A673 (cell line): ENCODE data around the gene ZNF775. TPM values are rescaled to one million over a fixed set of nuclear protein-coding genes. Genes with fewer than 3 reads are reported as not detected.
"Not testable (repeated sequence)": the region's sequence is repeated elsewhere in the genome, so short reads cannot be mapped to it uniquely, and the experiment has no call there.

Source experiments
- BruUV-seq: library from RNA; stranded (reverse); fragments of 400-500 nt; replicated peaks from 2 replicates; lab custom pipeline; 2021; lab: Mats Ljungman, UMichigan
- CTCF ChIA-PET: fragments of 300-600 bp; sonication (Branson Sonifier 250); formaldehyde crosslinking; loops from one replicate; lab custom pipeline; 2022; ENCODE audit warnings: antibody characterized with exemption; lab: Charles Lee
- POLR2A ChIA-PET: fragments of 300-600 bp; sonication (Branson Sonifier 250); formaldehyde crosslinking; loops from one replicate; lab custom pipeline; 2022; ENCODE audit warnings: antibody characterized with exemption; ENCODE audit not compliant: low non-redundant PET; lab: Charles Lee
- DNase-seq: peaks from one replicate; pipeline ENCODE4 v3.0.0-alpha.2; 2015; ENCODE audit warnings: low spot score
- H3K27ac ChIP-seq: fragments of 200-600 bp; sonication (generic); 2 replicates; pipeline ENCODE4 v1.5.1; 2016; ENCODE audit warnings: mixed run types, low read depth, mild to moderate bottlenecking, mixed read lengths, antibody characterized with exemption, low read length; ENCODE audit not compliant: poor library complexity, severe bottlenecking
- H3K27me3 ChIP-seq: fragments of 200-600 bp; sonication (generic); replicated peaks from 2 replicates; pipeline ENCODE4 v1.6.1; 2017; ENCODE audit warnings: mixed run types, low read depth, mild to moderate bottlenecking, mixed read lengths, antibody characterized with exemption, low read length; ENCODE audit not compliant: insufficient read depth, poor library complexity
- H3K36me3 ChIP-seq: fragments of 200-600 bp; sonication (generic); 2 replicates; pipeline ENCODE4 v1.6.1; 2016; ENCODE audit warnings: mixed run types, mild to moderate bottlenecking, mixed read lengths, antibody characterized with exemption, low read length; ENCODE audit not compliant: insufficient read depth, poor library complexity, severe bottlenecking
- H3K4me1 ChIP-seq: fragments of 200-600 bp; sonication (generic); 2 replicates; pipeline ENCODE4 v1.6.1; 2017; ENCODE audit warnings: mixed run types, mild to moderate bottlenecking, mixed read lengths, antibody characterized with exemption, low read length; ENCODE audit not compliant: insufficient read depth, poor library complexity, severe bottlenecking
- H3K4me3 ChIP-seq: fragments of 200-600 bp; sonication (generic); 2 replicates; pipeline ENCODE4 v1.5.1; 2016; ENCODE audit warnings: low read depth, mixed run types, mild to moderate bottlenecking, mixed read lengths, low read length; ENCODE audit not compliant: poor library complexity, severe bottlenecking
- H3K9me3 ChIP-seq: fragments of 200-600 bp; sonication (generic); 2 replicates; pipeline ENCODE4 v1.6.1; 2016; ENCODE audit warnings: mixed run types, low read depth, mild to moderate bottlenecking, mixed read lengths, antibody characterized with exemption, low read length; ENCODE audit not compliant: poor library complexity, severe bottlenecking
- EZH2 ChIP-seq: fragments of 200-600 bp; sonication (generic); IDR thresholded peaks from 2 replicates; pipeline ENCODE4 v1.6.1; 2017; ENCODE audit warnings: borderline replicate concordance, low read depth, mild to moderate bottlenecking, mixed read lengths, antibody characterized with exemption, low read length; ENCODE audit not compliant: poor library complexity, severe bottlenecking
- intact Hi-C: fragments of 100-400 bp; cut with micrococcal nuclease; formaldehyde crosslinking; loops from one replicate; pipeline ENCODE4 v1.10.0; 2022; ENCODE audit not compliant: unreplicated experiment
- total RNA-seq: library from RNA; stranded (reverse); gene quantifications from 2 replicates; pipeline ENCODE4 v1.2.3, GENCODE V29; 2021
- TF ChIP-seq, protein P1 (sequence below): fragments of 300-800, 200-600 bp; sonication (generic); conservative IDR thresholded peaks from 2 replicates; pipeline ENCODE4 v1.5.1; 2017; ENCODE audit warnings: low read depth, mild to moderate bottlenecking, antibody characterized with exemption, low read length, moderate library complexity, mixed read lengths

The ZNF775 gene
- total RNA-seq, 1 experiment from 2014 or later, result 12.1 TPM

DNA sequence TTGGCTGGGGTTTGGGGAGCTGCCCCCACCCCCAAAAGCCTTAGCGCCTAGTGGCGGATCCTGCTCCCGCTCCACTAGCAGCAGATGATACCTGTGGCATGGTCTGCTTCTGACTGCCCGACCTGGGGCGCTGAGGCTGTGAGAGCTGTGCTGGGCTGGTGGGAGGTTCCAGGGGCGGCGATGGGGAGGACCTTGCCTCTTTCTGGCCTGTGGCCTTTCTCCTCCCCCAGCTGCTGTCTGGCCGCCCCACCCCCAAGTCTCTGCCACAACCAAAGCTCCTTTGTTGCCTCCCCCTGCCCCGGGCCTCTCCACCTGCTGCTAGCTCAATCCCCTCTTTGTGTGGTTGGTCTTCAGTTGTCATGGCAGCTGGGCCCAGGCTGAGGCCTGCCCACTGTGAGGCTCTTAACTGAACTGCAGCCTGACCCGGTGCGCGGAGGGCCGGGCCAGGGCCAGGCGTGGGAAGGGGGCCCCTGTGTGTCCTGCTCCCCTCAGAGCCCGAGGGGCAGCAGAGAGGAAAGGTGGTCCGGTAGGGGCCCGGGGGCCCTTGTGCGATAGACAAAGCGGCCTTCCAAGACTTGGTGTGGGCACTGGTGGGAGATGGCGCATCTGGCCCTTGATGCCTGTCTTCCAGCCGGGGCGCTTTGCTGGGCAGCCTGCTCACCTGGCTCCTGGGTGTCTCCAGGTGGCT, 4.7 kb downstream of the ZNF775 start:
- peak overlapping the region; percentile 11 for H3K27ac ChIP-seq
- CTCF ChIA-PET, result no interaction called here
- no peak for DNase-seq
- TF ChIP-seq, protein P1, sequence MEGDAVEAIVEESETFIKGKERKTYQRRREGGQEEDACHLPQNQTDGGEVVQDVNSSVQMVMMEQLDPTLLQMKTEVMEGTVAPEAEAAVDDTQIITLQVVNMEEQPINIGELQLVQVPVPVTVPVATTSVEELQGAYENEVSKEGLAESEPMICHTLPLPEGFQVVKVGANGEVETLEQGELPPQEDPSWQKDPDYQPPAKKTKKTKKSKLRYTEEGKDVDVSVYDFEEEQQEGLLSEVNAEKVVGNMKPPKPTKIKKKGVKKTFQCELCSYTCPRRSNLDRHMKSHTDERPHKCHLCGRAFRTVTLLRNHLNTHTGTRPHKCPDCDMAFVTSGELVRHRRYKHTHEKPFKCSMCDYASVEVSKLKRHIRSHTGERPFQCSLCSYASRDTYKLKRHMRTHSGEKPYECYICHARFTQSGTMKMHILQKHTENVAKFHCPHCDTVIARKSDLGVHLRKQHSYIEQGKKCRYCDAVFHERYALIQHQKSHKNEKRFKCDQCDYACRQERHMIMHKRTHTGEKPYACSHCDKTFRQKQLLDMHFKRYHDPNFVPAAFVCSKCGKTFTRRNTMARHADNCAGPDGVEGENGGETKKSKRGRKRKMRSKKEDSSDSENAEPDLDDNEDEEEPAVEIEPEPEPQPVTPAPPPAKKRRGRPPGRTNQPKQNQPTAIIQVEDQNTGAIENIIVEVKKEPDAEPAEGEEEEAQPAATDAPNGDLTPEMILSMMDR, result no peak
- no peak for TF ChIP-seq EZH2
- intact Hi-C loops, result no loop called here
- peaks cover 11% of the 10 kb centered on the region for H3K4me1 ChIP-seq
- no peaks in the 10 kb centered on the region for H3K9me3 ChIP-seq
- no peak overlapping the region for H3K4me3 ChIP-seq
- BruUV-seq, result no TSS peak
- H3K36me3 ChIP-seq, result peaks cover 6% of the 10 kb centered on the region
- no peaks in the 10 kb centered on the region for H3K27me3 ChIP-seq
- POLR2A ChIA-PET, result no interaction called here

DNA sequence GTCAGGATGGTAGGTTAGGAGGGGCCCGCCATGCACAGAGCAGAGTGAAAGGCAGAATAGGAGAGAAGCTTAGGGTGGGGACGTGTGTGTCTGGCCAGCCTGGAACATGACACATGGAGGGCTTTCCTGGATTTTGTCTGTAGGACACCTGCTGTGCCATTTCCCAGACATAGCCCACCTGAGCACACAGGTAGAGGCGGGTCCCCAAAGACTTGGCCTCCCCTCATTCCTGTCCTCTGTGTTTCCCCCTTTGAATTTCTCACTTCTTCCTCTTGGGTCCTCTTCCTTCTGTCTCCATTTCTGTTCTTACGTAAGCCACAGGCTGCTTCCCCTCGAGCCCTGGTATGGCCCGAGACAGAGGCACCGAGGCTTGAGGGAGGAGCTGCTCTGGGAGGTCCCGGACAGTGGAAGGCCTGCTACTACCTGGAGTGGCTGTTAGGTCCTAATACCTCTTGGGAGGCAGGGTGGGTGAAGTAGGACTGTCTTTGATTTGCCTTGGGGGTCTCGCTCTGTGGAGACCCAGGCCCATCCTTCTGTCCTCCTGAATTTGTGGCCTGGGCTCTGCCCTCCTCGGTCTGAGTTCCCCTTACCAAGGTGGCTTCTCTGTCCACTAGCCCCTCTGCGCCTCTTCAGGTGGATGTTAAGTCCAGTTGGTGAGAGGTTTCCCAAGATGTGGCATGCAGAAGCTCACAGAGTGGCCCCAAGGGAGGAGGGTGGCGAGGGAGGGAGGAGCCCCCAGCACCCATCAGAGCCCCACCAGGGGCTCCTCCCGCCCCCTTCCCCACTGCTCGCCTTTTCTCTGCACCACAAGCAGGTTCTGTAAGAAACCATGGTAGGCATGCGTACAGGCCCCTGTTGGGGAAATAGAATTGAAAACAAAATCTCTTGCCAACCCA, 5.5 kb downstream of the ZNF775 start:
- POLR2A ChIA-PET, result no interaction called here
- H3K27ac ChIP-seq, result peak overlapping the region; percentile 11
- H3K4me1 ChIP-seq, result peaks cover 11% of the 10 kb centered on the region

DNA sequence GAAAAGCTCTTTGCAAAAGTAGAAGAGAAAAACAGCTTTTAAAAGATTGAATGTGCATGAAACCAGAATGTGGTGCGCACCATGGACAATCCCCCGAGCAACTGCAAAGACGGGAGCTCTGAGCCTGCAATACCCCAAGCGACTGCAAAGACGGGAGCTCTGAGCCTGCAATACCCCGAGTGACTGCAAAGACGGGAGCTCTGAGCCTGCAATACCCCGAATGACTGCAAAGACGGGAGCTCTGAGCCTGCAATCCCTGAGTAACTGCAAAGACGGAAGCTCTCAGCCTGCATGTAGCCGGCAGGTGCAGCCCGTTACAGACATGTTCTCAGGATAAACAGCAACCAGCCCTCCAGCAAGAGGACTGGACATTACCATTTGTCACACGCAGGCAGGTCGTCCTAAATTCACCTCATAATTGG, 6.2 kb downstream of the ZNF775 start:
- H3K9me3 ChIP-seq, result no peaks in the 10 kb centered on the region
- TF ChIP-seq EZH2, result no peak
- TF ChIP-seq, protein P1, result no peak
- H3K36me3 ChIP-seq, result peaks cover 10% of the 10 kb centered on the region
- POLR2A ChIA-PET, result no interaction called here
- no peak overlapping the region for H3K4me3 ChIP-seq
- no peak overlapping the region for H3K27ac ChIP-seq
- H3K4me1 ChIP-seq, result peaks cover 11% of the 10 kb centered on the region
- no TSS peak for BruUV-seq
- no peaks in the 10 kb centered on the region for H3K27me3 ChIP-seq
- intact Hi-C loops, result no loop called here
- no peak for DNase-seq
- CTCF ChIA-PET, result no interaction called here

More for the DNA sequence above, 5.5 kb downstream of the ZNF775 start:
- H3K4me3 ChIP-seq, result no peak overlapping the region
- TF ChIP-seq EZH2, result no peak
- TF ChIP-seq, protein P1, result no peak
- no peaks in the 10 kb centered on the region for H3K9me3 ChIP-seq
- BruUV-seq, result no TSS peak
- intact Hi-C loops, result no loop called here
- no peak for DNase-seq
- no peaks in the 10 kb centered on the region for H3K27me3 ChIP-seq
- H3K36me3 ChIP-seq, result peaks cover 6% of the 10 kb centered on the region
- CTCF ChIA-PET, result no interaction called here

DNA sequence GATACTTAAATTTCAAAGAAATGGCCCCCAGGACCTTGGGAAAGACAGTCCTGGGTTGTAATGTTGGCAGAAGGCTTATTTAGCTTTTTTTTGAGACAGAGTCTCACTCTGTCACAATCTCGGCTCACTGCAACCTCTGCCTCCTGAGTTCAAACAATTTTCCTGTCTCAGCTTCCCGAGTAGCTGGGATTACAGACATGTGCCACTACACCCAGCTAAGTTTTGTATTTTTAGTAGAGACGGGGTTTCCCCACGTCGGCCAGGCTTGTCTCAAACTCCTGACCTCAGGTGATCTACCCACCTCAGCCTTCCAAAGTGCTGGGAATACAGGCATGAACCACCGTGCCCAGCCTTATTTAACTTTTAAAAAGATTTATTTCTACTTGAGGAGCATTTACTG, 6.8 kb downstream of the ZNF775 start:
- CTCF ChIA-PET, DNase-seq, H3K4me3 ChIP-seq, H3K27ac ChIP-seq, intact Hi-C loops, POLR2A ChIA-PET, H3K27me3 ChIP-seq, H3K9me3 ChIP-seq, BruUV-seq: not testable (repeated sequence)
- Histone ChIP-seq H3K4me1 (peaks cover 11% of the 10 kb centered on the region), H3K36me3 (peaks cover 12% of the 10 kb centered on the region)
